Neural crest cell (in vitro differentiated cells): ENCODE measurements around the gene AAK1. TPM values are rescaled to one million over a fixed set of nuclear protein-coding genes. Genes with fewer than 3 reads are reported as not detected.

Source experiments
- DNase-seq: peaks from one replicate; pipeline ENCODE4 v3.0.0; 2021; ENCODE audit warnings: low read depth, mixed read lengths, low spot score
- H3K27ac Mint-ChIP-seq: one replicate; pipeline ENCODE4 v1.8.0; 2021; ENCODE audit warnings: mild to moderate bottlenecking, mixed read lengths; ENCODE audit not compliant: unreplicated experiment
- H3K27me3 Mint-ChIP-seq: 2 replicates; pipeline ENCODE4 v1.8.0; 2021; ENCODE audit warnings: low read depth, mild to moderate bottlenecking, mixed read lengths
- H3K36me3 Mint-ChIP-seq: 2 replicates; pipeline ENCODE4 v1.8.0; 2021; ENCODE audit warnings: low read depth, mild to moderate bottlenecking, mixed read lengths
- H3K4me1 Mint-ChIP-seq: 2 replicates; pipeline ENCODE4 v1.8.0; 2021; ENCODE audit warnings: mixed read lengths
- H3K4me3 Mint-ChIP-seq: one replicate; pipeline ENCODE4 v1.8.0; 2021; ENCODE audit warnings: mild to moderate bottlenecking, mixed read lengths
- H3K9me3 Mint-ChIP-seq: 2 replicates; pipeline ENCODE4 v1.8.0; 2021; ENCODE audit warnings: mixed read lengths
- total RNA-seq: library from RNA; stranded (reverse); gene quantifications from 2 replicates; pipeline ENCODE4 v1.2.1, GENCODE V29; 2021
- TF ChIP-seq, protein P1 (sequence below): fragments of 200-600 bp; sonication (generic); conservative IDR thresholded peaks from 2 replicates; pipeline ENCODE4 v1.5.0; 2021; ENCODE audit warnings: antibody characterized with exemption, mild to moderate bottlenecking

AAK1 gene
- total RNA-seq, 1 donor from 2014 or later, result 38.8 TPM

DNA sequence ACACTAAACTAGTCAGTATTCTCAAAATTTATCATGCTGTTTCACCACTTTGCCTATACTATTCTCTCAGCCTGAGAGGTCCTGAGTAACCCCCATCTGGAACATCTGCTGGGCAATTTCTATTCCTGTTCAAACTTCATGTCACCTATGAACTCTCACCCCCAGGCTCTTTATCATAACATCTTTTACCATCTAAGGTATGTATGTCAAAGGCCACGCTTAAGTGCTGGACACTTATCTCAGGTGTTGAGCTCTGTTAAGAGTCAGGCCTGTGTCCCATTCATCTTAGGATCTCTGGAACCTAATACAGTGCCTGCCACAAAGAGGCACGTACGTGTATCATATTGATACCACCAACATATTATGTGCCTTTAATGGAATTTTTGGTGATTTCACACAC lies 4.9 kb downstream of the AAK1 start:
- no peaks in the 10 kb centered on the region for H3K27me3 Mint-ChIP-seq
- TF ChIP-seq, protein P1, sequence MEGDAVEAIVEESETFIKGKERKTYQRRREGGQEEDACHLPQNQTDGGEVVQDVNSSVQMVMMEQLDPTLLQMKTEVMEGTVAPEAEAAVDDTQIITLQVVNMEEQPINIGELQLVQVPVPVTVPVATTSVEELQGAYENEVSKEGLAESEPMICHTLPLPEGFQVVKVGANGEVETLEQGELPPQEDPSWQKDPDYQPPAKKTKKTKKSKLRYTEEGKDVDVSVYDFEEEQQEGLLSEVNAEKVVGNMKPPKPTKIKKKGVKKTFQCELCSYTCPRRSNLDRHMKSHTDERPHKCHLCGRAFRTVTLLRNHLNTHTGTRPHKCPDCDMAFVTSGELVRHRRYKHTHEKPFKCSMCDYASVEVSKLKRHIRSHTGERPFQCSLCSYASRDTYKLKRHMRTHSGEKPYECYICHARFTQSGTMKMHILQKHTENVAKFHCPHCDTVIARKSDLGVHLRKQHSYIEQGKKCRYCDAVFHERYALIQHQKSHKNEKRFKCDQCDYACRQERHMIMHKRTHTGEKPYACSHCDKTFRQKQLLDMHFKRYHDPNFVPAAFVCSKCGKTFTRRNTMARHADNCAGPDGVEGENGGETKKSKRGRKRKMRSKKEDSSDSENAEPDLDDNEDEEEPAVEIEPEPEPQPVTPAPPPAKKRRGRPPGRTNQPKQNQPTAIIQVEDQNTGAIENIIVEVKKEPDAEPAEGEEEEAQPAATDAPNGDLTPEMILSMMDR, result no peak

GRCh38 chr2:69637923-69638322 lies 5.6 kb downstream of the AAK1 start:
- peaks cover 2% of the 10 kb centered on the region for H3K36me3 Mint-ChIP-seq
- no peak overlapping the region for H3K4me3 Mint-ChIP-seq
- no peak for DNase-seq
- H3K27ac Mint-ChIP-seq, result no peak overlapping the region
- TF ChIP-seq, protein P1, result no peak
- H3K9me3 Mint-ChIP-seq, result no peaks in the 10 kb centered on the region
- peaks cover 41% of the 10 kb centered on the region for H3K4me1 Mint-ChIP-seq
- no peaks in the 10 kb centered on the region for H3K27me3 Mint-ChIP-seq

More for the DNA sequence above, 4.9 kb downstream of the AAK1 start:
- DNase-seq, result no peak
- Mint-ChIP-seq H3K4me3 (no peak overlapping the region), H3K4me1 (peaks cover 42% of the 10 kb centered on the region), H3K36me3 (peaks cover 2% of the 10 kb centered on the region), H3K9me3 (no peaks in the 10 kb centered on the region), H3K27ac (no peak overlapping the region)

DNA sequence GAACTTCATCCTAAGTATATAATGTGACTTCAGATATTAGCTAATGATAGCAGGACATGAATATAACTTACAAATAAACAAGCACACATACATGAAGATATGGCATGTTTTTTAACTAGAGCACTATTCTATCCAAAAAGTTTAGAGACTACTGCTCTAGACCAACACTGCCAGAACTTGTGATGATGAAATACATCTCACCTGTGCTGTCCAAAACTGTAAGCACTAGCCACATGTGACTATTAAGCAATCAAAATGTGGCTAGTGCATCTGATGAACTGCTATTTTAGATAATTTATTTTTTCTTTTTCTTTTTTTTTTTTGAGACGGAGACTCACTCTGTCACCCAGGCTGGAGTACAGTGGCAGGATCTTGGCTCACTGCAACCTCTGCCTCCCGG lies 7.1 kb downstream of the AAK1 start:
- no peak overlapping the region for H3K27ac Mint-ChIP-seq
- peaks cover 2% of the 10 kb centered on the region for H3K36me3 Mint-ChIP-seq
- TF ChIP-seq, protein P1, result no peak
- no peak for DNase-seq
- no peak overlapping the region for H3K4me3 Mint-ChIP-seq
- H3K27me3 Mint-ChIP-seq, result no peaks in the 10 kb centered on the region
- peaks cover 26% of the 10 kb centered on the region for H3K4me1 Mint-ChIP-seq
- H3K9me3 Mint-ChIP-seq, result no peaks in the 10 kb centered on the region

GRCh38 chr2:69635432-69635831 lies 8.1 kb downstream of the AAK1 start:
- DNase-seq, result no peak
- H3K4me3 Mint-ChIP-seq, result no peak overlapping the region
- TF ChIP-seq, protein P1, result no peak
- no peaks in the 10 kb centered on the region for H3K27me3 Mint-ChIP-seq
- H3K36me3 Mint-ChIP-seq, result peaks cover 2% of the 10 kb centered on the region
- H3K4me1 Mint-ChIP-seq, result peaks cover 16% of the 10 kb centered on the region
- no peaks in the 10 kb centered on the region for H3K9me3 Mint-ChIP-seq
- no peak overlapping the region for H3K27ac Mint-ChIP-seq

DNA sequence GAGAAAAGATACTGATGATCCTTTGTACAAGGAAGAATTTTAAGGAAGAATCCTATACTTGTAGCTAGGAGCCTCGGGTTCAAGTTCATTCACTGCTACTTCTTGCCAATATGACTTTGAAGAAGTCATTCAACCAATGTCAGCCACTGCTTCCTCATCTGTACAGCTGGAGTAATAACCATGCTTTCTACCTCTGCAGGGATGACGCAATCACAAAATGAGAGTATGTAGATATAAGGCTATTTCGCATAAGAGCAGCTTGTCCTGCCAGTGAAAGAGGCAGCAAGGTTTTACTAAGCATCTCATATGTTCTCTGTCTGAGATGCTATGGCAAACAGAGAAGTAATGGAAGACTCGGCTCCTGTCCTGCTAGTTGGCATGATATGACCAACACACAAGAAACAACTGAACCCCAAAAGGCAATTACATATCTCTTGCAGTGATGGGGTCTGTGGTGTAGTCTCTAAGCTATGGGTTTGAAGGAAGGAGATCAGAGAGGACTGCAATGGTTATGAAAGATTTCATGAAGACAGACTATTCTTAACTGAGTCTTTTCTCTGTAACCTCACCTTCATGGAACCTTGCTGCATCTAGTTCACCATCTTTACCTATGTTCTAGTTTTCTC lies 9.2 kb downstream of the AAK1 start:
- TF ChIP-seq, protein P1, result no peak
- Mint-ChIP-seq H3K27ac (no peak overlapping the region), H3K4me1 (peaks cover 7% of the 10 kb centered on the region), H3K4me3 (no peak overlapping the region), H3K9me3 (no peaks in the 10 kb centered on the region), H3K27me3 (no peaks in the 10 kb centered on the region), H3K36me3 (peaks cover 2% of the 10 kb centered on the region)
- no peak for DNase-seq
